Fibroblast of lung (primary cell): Measurements from ENCODE around the gene ATXN2. TPM values are rescaled to one million over a fixed set of nuclear protein-coding genes. Genes with fewer than 3 reads are reported as not detected.

Experiments
- DNase-seq, 2 donors: peaks; one replicate each; pipeline versions ENCODE4 v3.0.0 to v3.0.0-alpha.2; 2010; ENCODE audit warnings: low read depth in 2 of 2
- H2AFZ ChIP-seq: 2 replicates; pipeline ENCODE4 v1.5.1; 2012; ENCODE audit warnings: low read length, control low read depth, inconsistent platforms
- H3K27ac ChIP-seq: 2 replicates; pipeline ENCODE4 v1.5.1; 2011; ENCODE audit warnings: low read length, control low read depth; ENCODE audit not compliant: insufficient read depth
- H3K27me3 ChIP-seq: 2 replicates; pipeline ENCODE4 v1.5.1; 2011; ENCODE audit warnings: mild to moderate bottlenecking, low read length; ENCODE audit not compliant: control insufficient read depth, insufficient read depth
- H3K36me3 ChIP-seq: 2 replicates; pipeline ENCODE4 v1.5.1; 2011; ENCODE audit warnings: low read length; ENCODE audit not compliant: control insufficient read depth, insufficient read depth
- H3K4me1 ChIP-seq: 2 replicates; pipeline ENCODE4 v1.5.1; 2011; ENCODE audit warnings: low read length; ENCODE audit not compliant: control insufficient read depth, insufficient read depth; ENCODE audit errors: extremely low read depth
- H3K4me2 ChIP-seq: 2 replicates; pipeline ENCODE4 v1.5.1; 2011; ENCODE audit warnings: low read length, control low read depth; ENCODE audit not compliant: insufficient read depth; ENCODE audit errors: extremely low read depth
- H3K4me3 ChIP-seq, 4 experiments: fragments of 200-600 bp in 1 of 4; sonication (generic) in 1 of 4; replicated peaks in 1 of 4; 2 replicates each; pipeline ENCODE4 v1.5.1; 2011 to 2016; ENCODE audit warnings: low read length in 4 of 4, low read depth in 3 of 4, mild to moderate bottlenecking in 3 of 4, control low read depth in 2 of 4, inconsistent platforms in 1 of 4, mixed read lengths in 1 of 4; ENCODE audit not compliant: insufficient read depth in 1 of 4; ENCODE audit errors: control extremely low read depth in 1 of 4
- H3K79me2 ChIP-seq: 2 replicates; pipeline ENCODE4 v1.5.1; 2012; ENCODE audit warnings: mild to moderate bottlenecking, low read length, inconsistent platforms; ENCODE audit not compliant: control insufficient read depth, insufficient read depth
- H3K9ac ChIP-seq: 2 replicates; pipeline ENCODE4 v1.5.1; 2011; ENCODE audit warnings: mild to moderate bottlenecking, low read length, control low read depth; ENCODE audit not compliant: insufficient read depth
- H3K9me3 ChIP-seq: 2 replicates; pipeline ENCODE4 v1.5.1; 2012; ENCODE audit warnings: low read depth, low read length; ENCODE audit not compliant: control insufficient read depth, insufficient read depth
- H4K20me1 ChIP-seq: 2 replicates; pipeline ENCODE4 v1.5.1; 2011; ENCODE audit warnings: low read length; ENCODE audit not compliant: control insufficient read depth, insufficient read depth; ENCODE audit errors: extremely low read depth
- CTCF ChIP-seq, 2 donors: IDR thresholded peaks in 1 of 2; conservative IDR thresholded peaks in 1 of 2; 1 replicate in 1 of 2; 2 replicates in 1 of 2; pipeline ENCODE4 v1.5.1; 2011 to 2012; ENCODE audit warnings: low read length in 2 of 2, control low read depth in 1 of 2, inconsistent platforms in 1 of 2, low read depth in 1 of 2, mild to moderate bottlenecking in 1 of 2
- EZH2 ChIP-seq: IDR thresholded peaks from 2 replicates; pipeline ENCODE4 v1.5.1; 2012; ENCODE audit warnings: low read length, control low read depth, mild to moderate bottlenecking; ENCODE audit errors: missing control alignments
- polyA plus RNA-seq, 2 donors: library from polyadenylated mRNA; depleted of rRNA in 1 of 2; stranded (reverse) in 1 of 2; unstranded in 1 of 2; fragments of >200 nt; gene quantifications; 2 replicates each; pipeline ENCODE4 v1.2.1, GENCODE V29; 2011 to 2012; ENCODE audit warnings: missing spikeins in 1 of 2
- total RNA-seq: library from RNA; depleted of rRNA; stranded (reverse); fragments of >200 nt; gene quantifications from 2 replicates; pipeline ENCODE4 v1.2.1, GENCODE V29; 2014

Gene ATXN2
- total and polyA plus RNA-seq, 2 donors (not counting 1 experiment from before 2014, with no cell fraction given) = 25.9 to 31.2 TPM

- no peak for TF ChIP-seq EZH2
- no peak for TF ChIP-seq CTCF (conservative IDR thresholded peaks at IDR 0.05 in 1 of 2, IDR thresholded peaks at IDR 0.05 in 1 of 2; ENCODE audit: low read depth in 1 of 2, low read length in 2 of 2)
- DNase-seq = no peak
- no peaks in the 10 kb centered on the region for H3K36me3 ChIP-seq
- H3K4me3 ChIP-seq = peak overlapping the region; percentile 72 to 95 (median 86)
- H4K20me1 ChIP-seq = peaks cover 4% of the 10 kb centered on the region
- H3K4me1 ChIP-seq = peaks cover 3% of the 10 kb centered on the region
- peaks cover 36% of the 10 kb centered on the region for H3K79me2 ChIP-seq
- H3K27ac ChIP-seq = peak overlapping the region; percentile 96
- H3K9ac ChIP-seq = peak overlapping the region; percentile 98
- H3K9me3 ChIP-seq = no peaks in the 10 kb centered on the region
- no peak overlapping the region for H2AFZ ChIP-seq
- no peaks in the 10 kb centered on the region for H3K27me3 ChIP-seq
- peak overlapping the region; percentile 90 for H3K4me2 ChIP-seq
Observed at GRCh38 chr12:111600205-111600642, 1.1 kb upstream of the ATXN2 start.

GRCh38 chr12:111599453-111600204 lies 514 bp upstream of the ATXN2 start:
- TF ChIP-seq EZH2 (no peak), CTCF (conservative IDR thresholded peaks at IDR 0.05 in 1 of 2, IDR thresholded peaks at IDR 0.05 in 1 of 2; ENCODE audit: low read depth in 1 of 2, low read length in 2 of 2) (peak in 1 of 2 donors; percentile 13)
- no peaks in the 10 kb centered on the region for H3K27me3 ChIP-seq
- peaks cover 3% of the 10 kb centered on the region for H3K4me1 ChIP-seq
- H3K9me3 ChIP-seq = no peaks in the 10 kb centered on the region
- no peaks in the 10 kb centered on the region for H3K36me3 ChIP-seq
- H2AFZ ChIP-seq = peak overlapping the region; percentile 71
- H4K20me1 ChIP-seq = peaks cover 6% of the 10 kb centered on the region
- peak overlapping the region; percentile 96 for H3K27ac ChIP-seq
- DNase-seq = peak; percentile 95 to 96
- peak overlapping the region; percentile 98 for H3K9ac ChIP-seq
- peaks cover 42% of the 10 kb centered on the region for H3K79me2 ChIP-seq
- peak overlapping the region; percentile 72 to 95 (median 86) for H3K4me3 ChIP-seq
- H3K4me2 ChIP-seq = peak overlapping the region; percentile 90

GRCh38 chr12:111597831-111598636 lies 1.1 kb downstream of the ATXN2 start:
- Histone ChIP-seq H3K4me1 (peaks cover 3% of the 10 kb centered on the region), H3K9ac (peak overlapping the region; percentile 98), H3K79me2 (peaks cover 58% of the 10 kb centered on the region), H3K9me3 (no peaks in the 10 kb centered on the region), H3K36me3 (no peaks in the 10 kb centered on the region), H2AFZ (no peak overlapping the region), H3K4me2 (peak overlapping the region; percentile 96), H3K27ac (peak overlapping the region; percentile 96), H4K20me1 (peaks cover 6% of the 10 kb centered on the region), H3K4me3 (peak overlapping the region; percentile 82 to 98 (median 94)), H3K27me3 (no peaks in the 10 kb centered on the region)
- TF ChIP-seq CTCF (conservative IDR thresholded peaks at IDR 0.05 in 1 of 2, IDR thresholded peaks at IDR 0.05 in 1 of 2; ENCODE audit: low read depth in 1 of 2, low read length in 2 of 2) (no peak), EZH2 (no peak)
- DNase-seq = peak; percentile 27 to 28
